NCI-H2171 (cell line): ENCODE results near the gene HMGCL.
"Not testable (repeated sequence)": the region's sequence is repeated elsewhere in the genome, so short reads cannot be mapped to it uniquely, and the experiment has no call there.

ENCODE experiments used
- DNase-seq: peaks from one replicate; lab custom pipeline; 2025; lab: John Stamatoyannopoulos, UW

Gene HMGCL

DNA sequence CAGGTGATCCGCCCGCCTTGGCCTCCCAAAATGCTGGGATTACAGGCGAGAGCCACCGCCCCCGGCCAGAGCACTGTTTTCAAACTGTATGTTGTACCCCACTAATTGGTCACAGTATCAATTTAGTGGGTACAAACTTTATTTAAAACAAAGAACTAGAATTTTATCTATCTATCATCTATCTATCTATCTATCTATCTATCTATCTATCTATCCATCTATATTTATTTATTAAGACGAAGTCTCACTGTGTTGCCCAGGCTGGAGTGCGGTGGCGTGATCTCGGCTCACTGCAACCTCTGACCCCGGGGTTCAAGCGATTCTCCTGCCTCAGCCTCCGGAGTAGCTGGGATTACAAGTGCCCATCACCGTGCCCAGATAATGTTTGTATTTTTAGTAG, 1.4 kb upstream of the HMGCL start:
- DNase-seq = not testable (repeated sequence)

DNA sequence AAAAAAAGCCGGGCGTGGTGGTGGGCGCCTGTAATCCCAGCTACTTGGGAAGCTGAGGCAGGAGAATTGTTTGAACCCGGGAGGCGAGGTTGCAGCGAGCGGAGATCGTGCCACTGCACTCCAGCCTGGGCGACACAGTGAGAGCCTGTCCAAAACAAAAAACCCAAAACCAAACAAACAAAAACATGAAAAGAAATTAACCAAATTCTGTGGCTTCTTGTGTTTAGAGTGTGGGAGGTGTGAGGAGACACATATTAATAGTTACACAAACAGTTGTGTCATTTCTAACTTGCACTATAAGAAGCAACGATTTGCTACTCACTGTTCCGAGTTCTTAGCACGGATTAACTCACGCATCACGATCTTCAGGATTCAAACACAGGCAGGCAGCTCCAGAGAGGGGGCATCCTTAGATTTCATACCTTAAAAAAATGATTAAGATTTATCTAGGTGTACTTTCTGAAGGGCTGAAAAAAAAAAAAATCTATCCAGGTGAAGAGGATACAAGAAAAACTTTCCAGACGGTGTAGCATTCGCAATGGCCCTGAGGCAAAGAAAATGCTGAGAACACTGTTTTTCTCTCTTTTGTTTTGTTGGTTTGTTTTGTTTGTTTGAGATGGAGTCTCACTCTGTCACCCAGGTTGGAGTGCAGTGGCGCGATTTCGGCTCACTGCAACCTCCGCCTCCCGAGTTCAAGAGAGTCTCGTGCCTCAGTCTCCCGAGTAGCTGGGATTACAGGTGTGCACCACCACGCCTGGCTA, 713 bp upstream of the HMGCL start:
- no peak for DNase-seq

DNA sequence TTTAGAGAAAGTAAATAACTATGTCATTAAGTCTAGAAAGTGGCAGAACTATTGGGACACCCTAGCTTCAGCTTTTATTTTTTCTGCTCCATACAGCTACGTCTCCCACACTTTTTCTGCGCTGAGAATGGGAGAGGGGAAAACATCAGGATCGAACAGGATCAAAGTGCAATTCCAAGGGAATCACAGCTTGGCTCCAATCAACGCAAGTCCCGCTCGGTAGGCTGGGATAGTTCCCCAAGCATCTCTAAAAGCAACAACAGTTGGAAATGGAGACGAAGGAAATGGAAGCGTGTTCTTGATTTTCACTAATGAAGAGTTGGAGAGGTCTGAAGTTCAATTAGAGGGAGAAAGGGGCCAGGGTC, 536 bp downstream of the HMGCL start:
- DNase-seq = no peak

DNA sequence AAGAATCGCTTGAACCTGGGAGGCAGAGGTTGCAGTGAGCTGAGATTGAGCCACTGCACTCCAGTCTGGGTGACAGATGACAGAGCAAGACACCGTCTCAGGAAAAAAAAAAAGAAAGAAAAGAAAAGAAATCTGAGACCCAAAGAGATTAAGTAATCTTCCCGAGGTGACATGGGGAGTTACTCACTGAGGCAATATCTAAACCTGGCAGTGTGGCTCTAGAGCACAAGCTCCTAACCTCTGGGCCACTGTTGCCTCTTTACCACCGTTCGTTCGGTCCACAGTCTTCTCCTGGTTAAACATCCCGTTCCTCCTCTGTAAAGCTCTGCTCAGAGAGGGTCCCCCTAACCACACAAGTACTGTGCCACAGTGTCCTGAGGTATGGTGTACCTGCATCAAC, 1.5 kb downstream of the HMGCL start:
- no peak for DNase-seq

DNA sequence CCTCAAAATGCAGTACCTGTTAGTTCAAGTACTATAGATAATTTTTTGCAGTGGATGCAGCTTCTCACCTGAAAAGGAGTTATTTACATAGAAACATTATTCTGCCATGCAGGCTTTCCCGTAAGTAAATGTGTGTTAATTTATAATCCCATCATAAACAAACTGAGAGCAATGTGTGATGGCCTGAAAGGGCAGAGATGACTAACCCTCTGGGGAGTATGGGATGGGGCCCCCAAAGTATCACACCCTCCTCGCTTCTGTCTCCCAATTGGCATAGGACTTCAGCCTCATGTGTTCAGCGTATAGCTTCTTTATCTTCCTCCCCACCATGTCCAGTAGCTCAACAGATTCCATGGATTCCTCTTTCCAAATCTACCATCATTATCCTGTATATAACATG, 7.6 kb downstream of the HMGCL start:
- no peak for DNase-seq

DNA sequence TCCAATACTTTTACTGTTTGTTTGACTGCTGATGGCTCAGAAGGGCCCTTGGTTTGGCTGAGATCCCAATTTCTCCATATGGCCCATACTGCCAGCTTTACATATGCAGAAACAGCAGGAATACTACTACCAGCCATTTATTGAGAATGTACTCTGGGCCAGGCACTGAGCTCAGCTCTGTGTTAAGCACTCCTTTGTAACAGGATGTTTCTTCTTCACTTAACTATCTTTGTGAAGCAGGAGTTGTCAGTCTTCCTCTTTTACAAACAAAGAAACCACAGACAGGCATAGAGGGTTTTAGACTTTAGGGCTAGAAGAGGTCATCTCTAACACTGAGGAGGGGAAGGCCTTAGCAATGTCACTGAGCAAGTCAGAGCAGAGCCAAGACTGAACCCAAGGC, 8.3 kb downstream of the HMGCL start:
- no peak for DNase-seq

DNA sequence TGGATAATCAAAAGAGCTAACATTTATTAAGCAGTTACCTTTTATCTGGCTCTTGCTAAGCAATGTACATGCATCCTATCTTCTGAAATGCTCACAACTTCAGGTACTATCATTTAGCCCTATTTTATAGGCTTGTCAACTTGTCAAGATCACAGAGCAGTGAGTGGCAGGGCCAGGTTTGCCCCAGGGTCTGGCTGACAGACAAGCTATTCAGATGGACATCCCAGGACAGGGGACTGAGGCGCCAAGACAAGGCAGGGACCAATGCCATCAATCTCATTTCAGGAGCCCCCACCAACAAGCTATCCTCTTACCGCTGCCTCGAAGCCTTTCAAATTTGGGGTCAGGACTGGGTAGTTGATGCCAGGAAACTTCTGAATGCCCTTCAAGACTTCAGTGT, 8.9 kb downstream of the HMGCL start:
- no peak for DNase-seq

DNA sequence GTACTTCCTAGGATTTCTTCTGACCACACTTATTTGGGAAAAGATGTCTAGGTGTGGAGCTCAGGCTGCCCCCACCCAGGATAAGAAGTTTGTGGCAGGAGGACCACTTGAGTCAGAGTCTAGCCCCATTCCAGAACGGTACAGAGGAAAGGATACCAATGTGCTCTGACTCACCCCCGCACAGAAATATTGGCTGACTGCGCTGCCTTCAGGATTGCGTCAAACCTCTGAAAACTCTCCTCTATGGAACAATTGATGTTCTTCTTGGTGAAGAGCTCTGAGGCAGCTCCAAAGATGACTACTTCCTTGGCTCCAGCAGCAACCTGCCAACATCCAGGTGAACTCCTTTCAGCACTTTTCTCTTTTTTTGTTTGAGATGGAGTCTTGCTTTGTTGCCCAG, 11.2 kb downstream of the HMGCL start:
- DNase-seq = no peak

DNA sequence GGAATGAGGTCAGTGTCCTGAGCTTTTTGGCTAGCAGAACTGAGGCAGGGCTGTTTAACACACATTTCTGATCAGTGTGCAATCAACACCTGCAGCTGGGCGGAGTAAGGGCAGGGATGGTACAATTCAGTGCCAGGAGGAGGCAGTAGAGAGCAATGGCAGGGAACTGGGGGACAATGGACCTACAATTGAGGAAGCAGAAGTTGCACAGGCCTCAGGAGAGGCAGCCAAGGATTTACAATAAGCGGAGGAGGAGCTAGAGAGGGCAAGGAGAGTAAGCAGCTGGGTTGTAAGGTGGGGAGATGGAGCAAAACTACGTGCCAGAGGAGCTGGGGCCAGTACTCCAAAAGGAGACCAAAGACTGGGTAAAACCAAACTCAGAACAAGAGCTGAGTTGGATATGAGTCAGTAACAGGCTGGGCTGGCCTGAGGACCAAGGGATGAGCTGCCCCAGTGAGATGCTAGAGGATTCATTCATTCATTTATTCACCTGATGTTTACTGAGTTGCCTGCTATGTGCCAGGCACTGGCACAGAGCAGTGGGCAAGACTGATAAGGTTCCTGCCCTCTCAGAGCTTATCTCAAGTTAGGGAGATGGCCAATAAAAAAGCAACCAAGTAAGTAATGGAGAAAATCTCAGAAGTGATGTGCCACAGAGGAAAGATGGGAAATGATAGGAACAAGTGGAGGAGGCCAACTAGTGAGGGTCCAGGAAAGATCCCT, 14.2 kb downstream of the HMGCL start:
- no peak for DNase-seq

DNA sequence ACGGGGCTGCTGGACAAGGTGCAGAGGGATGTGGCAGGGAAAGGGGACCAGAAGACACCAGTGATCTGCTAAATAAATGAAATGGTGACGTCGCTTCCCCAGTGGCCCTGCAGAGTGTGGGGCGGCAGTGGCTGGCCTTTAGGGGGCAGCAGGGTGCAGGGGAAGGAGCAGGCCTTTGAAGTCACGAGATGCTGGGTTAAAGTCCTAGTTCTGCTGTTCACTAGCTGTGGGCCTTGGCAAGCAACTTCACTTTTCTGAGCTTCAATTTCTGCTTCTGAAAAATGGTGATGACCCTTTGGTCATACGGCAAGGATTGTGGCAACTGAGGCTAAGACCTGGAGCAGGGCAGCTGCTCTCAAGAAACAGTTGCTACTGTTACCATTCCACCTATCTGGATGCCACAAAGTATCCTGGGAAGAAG, 15.5 kb downstream of the HMGCL start:
- DNase-seq = peak; percentile 34

DNA sequence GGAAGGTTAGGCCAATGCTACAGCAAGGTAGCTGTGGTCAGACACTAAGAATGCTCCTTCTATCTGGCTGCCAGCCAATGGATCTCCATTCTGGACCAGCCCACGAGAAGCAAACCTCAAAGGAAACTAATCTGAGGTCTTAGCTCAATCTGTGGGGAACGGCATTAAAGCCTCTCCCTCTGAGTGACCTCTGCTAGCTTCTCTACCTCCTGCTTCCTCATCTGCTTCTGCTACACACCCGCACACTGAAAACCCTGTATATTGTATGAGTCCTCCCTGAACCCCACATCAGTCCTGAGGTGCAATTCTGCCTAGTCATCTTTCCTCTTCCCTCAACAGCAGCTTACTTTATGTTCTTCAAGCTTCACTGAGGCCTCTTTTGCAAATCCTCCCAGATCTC, 17.8 kb downstream of the HMGCL start:
- no peak for DNase-seq

DNA sequence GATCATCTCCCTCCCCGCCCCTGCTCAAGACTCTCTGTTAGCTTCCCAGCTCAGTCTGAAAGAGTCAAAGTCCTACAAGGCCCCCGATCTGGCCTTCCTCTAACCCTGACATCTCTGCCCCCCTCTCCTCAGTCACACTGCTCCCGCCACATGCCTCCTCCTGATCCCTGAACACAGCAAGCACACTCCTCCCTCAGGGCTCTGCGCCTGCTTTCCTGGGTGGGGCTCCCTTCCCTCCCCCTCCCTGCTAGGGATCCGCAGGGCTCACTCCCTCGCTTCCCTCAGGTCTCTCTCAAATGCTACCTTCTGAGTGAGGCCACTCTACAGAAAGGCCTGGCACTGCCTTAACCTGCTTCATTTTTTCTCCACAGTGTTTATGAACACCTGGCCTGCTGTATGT, 18.9 kb downstream of the HMGCL start:
- DNase-seq = no peak

DNA sequence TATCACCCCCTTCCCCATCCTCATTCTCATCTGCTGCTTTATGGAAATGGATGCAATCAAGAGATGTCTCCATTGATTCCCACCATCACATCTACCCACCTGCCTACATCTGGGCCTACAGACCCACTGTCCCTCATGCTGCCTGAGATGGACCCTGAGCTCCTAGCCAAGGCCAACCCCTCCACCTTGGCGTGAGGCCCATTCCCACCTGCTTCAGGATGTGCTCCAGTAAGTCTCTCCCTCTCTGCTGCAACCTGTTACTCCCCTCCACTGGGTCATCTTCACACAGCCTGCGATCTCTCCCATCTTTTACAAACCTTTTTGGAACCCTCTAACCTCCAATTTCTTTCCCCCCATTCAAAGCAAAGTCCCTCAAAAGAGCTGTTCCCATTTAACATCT, 20.2 kb downstream of the HMGCL start:
- DNase-seq = no peak

DNA sequence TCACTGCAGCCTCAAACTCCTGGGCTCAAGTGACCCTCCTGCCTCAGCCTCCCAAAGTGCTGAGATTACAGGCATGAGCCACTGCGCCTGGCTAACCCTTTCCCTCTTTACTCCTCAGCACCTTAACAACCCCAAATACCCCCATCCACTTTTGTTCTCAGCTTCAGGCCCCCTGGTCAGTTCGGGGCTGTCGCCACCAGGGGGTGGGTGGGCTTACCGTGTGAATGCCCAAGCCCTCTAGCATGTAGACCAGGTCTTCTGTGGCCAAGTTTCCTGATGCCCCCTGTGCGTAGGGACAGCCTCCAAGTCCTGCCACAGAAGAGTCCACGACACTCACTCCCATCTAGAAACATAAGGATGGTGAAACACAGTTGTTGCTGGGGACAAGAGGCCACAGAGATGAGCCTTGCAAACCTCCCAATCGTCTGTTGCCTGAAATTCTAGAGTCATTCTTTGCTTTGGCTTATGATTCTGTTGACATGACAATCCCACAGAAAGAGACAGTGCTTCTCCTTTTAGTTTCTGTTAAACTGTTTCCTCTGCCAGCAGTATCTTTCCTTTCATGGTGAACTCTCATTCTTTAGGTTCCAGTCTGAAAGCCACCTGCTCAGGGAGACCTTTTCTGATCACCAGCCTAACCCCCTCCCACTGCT, 20.9 kb downstream of the HMGCL start:
- DNase-seq = no peak

DNA sequence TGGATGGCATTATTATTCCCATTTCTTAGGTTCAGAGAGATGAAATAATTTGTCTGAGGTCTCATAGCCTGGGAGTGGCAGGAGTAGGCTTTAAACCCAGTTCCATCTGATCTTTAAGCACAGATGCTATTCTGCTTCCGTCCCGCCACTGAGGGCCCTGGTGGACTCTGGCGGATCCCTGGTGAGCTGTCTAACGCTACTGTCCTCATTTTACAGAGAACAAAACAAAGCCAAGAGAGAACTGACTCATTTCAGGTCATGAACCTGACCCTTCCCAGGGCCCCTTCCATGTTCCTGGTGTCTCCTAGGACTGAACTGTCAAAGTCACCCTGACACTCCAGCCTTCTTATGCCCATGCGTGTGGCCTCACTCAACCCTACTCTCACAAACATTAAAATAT, 21.6 kb downstream of the HMGCL start:
- DNase-seq = no peak

DNA sequence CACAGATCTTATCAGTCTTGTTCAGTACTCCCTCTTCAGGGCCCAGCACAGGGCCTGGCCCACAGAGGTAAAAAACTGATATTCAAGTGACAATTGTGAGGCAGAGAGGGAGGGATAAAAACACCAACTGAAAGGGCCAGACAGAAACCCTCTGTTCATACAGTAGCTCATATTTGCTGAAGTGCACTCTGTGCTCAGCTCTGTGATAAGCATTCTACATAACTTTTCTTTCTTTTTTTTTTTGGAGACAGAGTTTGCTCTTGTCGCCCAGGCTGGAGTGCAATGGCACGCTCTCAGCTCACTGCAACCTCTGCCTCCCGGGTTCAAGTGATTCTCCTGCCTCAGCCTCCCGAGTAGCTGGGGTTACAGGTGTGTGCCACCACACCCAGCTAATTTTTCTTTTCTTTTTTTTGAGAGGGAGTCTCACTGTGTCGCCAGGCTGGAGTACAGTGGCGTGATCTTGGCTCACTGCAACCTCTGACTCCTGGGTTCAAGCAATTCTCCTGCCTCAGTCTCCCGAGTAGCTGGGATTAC, 22.4 kb downstream of the HMGCL start:
- DNase-seq = not testable (repeated sequence)

DNA sequence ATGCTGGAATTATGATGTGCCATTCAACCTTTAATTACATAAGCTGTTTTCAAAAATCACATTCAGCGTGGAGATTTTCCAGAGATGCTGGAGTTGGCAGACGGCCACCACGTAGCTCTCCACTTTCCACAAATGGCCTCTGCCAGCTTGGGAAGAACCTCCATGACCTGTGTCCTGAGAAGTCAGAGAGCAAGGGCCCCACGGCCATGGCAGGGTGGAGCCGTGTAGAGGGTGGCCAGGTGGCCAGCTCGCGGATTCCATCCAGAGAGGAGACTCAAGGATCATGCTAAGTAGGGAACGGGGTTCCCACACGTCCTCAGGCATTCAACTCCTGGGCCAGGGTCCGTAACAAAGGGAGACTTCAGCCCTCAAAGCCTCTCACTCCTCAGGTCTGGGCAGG, 23.4 kb downstream of the HMGCL start:
- no peak for DNase-seq

DNA sequence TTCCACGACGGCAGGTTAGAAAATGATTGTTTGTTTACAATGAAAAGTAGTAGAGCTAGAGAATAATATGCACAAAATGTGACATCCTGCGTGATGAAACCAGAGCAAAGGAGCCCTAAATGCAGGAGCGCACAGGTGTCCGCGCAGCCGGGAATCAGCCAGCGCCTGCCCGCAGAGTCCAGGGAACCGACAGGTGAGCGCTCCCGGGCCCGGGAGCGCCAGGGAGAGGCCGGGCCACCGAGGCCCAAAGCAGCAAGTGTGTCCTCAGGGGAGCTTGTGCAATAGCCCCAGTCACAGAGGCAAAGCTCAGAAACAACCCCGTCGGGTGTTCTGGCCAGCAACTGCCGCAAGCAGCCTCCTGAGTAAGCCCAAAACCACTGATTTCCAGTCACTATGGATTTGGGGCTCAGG, 23.9 kb downstream of the HMGCL start:
- DNase-seq = no peak

DNA sequence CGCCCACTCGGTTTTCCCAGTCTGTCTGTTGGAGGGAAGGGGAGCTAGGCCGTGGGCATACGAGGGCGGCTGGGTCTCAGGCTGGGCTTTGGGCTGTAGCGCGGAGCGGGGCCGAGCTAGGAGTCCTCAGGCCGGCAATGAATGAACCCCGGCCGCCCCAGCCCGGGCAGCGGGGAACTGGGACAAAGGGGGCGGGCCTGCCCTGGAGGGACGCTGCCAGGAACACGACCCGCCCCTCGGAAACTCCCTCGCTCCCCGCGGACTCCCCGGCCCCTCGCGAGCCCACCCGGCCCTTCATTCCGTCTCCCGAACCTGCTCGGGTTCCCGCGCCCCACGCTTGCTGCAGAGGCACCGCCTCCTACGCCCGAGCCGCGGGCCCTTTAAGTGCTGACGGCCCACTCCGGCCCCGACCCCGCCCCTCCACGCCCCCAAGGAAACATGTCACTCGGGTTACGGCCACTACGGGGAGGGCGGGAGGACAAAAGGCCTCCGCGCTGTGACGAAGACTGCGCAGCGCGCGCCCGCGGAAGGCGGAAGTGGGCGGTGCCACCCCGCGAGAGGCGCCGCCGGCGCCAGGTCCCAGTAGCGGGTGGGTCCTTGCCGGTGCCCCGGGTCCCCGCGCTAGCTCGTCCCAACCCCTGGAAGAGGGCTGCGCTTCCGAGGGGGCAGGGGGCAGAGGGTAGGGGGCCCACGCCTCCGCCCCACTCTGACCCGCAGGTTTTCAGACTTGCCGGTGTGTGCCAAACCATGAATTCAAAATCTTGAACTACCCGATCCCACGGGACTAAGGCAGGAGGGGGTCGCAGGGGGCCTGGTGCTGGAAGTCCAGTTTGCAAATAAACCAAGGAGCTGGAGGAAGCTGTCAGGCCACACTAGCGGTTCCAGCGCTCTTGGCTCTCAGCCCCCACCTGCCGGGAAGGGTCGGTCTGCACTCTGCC, 24.6 kb downstream of the HMGCL start, which contains the start of gene GALE:
Gene GALE (minus strand): TSS at position 355 of the 938 bp plus-strand sequence. CDS start 1,747 bp downstream, outside the sequence.
- peak; percentile 96 for DNase-seq

DNA sequence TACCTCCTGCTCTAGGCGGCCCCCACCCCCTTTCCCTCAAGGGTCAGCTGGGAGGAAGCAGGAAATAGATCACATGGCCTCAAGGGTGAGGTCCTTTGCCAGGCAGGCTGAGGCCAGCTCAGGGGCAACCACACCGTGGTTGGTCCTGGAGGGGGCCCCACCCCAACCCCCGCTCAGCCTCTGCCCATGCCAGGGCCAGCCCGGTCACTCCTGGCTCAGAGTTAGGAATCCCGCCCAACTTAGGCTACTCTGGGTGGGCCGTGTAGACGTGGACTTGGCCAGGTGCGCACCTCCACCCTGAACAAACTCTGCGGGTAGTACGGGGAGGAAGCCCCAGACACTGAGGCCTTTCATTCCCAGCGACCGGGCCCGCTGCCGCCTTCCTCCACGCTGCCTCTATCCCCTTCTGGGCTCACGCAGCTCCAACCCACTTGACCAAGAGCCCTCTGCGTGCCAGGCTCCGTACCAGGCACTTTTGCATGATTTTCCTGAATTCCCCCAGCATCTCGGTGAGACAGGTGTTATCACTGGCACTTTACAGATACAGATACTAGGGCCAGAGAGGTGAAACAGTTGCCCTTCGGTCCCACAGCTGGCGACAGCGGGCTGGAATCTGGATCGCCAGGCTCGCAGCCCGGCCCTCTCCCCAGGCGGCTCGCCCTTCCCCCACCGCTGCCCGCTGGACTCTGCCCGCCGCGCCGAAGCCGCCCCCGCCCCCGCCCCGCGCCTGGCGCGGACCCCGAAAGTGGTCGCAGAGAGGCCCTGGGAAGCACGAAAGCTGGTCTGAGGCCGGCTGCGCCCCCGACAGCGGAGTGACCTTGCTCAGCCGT, 25.4 kb downstream of the HMGCL start:
- no peak for DNase-seq

DNA sequence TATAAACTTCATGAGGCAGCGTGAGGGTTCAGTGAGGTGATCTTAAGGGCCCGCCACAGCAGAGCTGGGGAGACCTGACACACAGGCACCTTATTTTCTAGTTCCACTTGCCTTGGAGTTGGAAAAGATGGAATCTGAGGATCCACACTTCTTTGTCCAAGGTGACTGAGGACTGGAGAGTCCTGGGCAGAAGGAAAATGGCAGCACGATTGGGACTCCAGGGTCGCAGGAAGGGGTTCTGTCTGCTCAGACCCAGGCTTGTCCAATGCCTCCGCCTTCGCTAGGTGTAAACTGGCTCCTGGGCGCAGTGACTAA, 26.0 kb downstream of the HMGCL start:
- DNase-seq = no peak
